ENCODE measurements around the gene OPRM1. TPM values are rescaled to one million over a fixed set of nuclear protein-coding genes. Genes with fewer than 3 reads are reported as not detected.
A peak's percentile ranks its signal among the peaks of the same experiment; 100 is the strongest.
"Not testable (repeated sequence)": the region's sequence is repeated elsewhere in the genome, so short reads cannot be mapped to it uniquely, and the experiment has no call there.

The OPRM1 gene
- total RNA-seq, 1 donor = not detected

- DNase-seq (ENCODE audit: insufficient read length, low spot score, missing footprints) = no peak
- Histone ChIP-seq H3K36me3 (ENCODE audit: insufficient read depth, low read length) (no peaks in the 10 kb centered on the region), H3K9me3 (ENCODE audit: low read depth, low read length) (no peaks in the 10 kb centered on the region), H3K27me3 (ENCODE audit: insufficient read depth, low read length) (no peaks in the 10 kb centered on the region), H3K4me3 (ENCODE audit: insufficient read depth, low read length) (no peak overlapping the region), H3K79me2 (ENCODE audit: insufficient read depth, low read length) (no peaks in the 10 kb centered on the region), H2AFZ (ENCODE audit: low read length) (no peak overlapping the region), H3K4me1 (ENCODE audit: insufficient read depth, low read length) (no peaks in the 10 kb centered on the region), H3K4me2 (ENCODE audit: insufficient read depth, low read length) (no peak overlapping the region), H4K20me1 (ENCODE audit: insufficient read depth, low read length) (no peaks in the 10 kb centered on the region), H3K27ac (ENCODE audit: low read depth, low read length) (no peak overlapping the region)
- TF ChIP-seq, protein P1, sequence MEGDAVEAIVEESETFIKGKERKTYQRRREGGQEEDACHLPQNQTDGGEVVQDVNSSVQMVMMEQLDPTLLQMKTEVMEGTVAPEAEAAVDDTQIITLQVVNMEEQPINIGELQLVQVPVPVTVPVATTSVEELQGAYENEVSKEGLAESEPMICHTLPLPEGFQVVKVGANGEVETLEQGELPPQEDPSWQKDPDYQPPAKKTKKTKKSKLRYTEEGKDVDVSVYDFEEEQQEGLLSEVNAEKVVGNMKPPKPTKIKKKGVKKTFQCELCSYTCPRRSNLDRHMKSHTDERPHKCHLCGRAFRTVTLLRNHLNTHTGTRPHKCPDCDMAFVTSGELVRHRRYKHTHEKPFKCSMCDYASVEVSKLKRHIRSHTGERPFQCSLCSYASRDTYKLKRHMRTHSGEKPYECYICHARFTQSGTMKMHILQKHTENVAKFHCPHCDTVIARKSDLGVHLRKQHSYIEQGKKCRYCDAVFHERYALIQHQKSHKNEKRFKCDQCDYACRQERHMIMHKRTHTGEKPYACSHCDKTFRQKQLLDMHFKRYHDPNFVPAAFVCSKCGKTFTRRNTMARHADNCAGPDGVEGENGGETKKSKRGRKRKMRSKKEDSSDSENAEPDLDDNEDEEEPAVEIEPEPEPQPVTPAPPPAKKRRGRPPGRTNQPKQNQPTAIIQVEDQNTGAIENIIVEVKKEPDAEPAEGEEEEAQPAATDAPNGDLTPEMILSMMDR (IDR thresholded peaks at IDR 0.05; ENCODE audit: extremely low read depth, low read depth, low read length) = no peak
Observed at GRCh38 chr6:154071711-154072110, 32.7 kb downstream of the OPRM1 start.

- not testable (repeated sequence) for H3K27me3 ChIP-seq (ENCODE audit: insufficient read depth, low read length); DNase-seq (ENCODE audit: insufficient read length, low spot score, missing footprints); H3K4me2 ChIP-seq (ENCODE audit: insufficient read depth, low read length); H3K4me3 ChIP-seq (ENCODE audit: insufficient read depth, low read length); H2AFZ ChIP-seq (ENCODE audit: low read length); H3K79me2 ChIP-seq (ENCODE audit: insufficient read depth, low read length); H4K20me1 ChIP-seq (ENCODE audit: insufficient read depth, low read length); H3K27ac ChIP-seq (ENCODE audit: low read depth, low read length); H3K9me3 ChIP-seq (ENCODE audit: low read depth, low read length); H3K36me3 ChIP-seq (ENCODE audit: insufficient read depth, low read length); H3K4me1 ChIP-seq (ENCODE audit: insufficient read depth, low read length)
Observed at GRCh38 chr6:154078596-154078995, 39.6 kb downstream of the OPRM1 start.

GRCh38 chr6:154080461-154081189, 41.6 kb downstream of the OPRM1 start:
- H3K4me3 ChIP-seq (ENCODE audit: insufficient read depth, low read length) = no peak overlapping the region
- H3K36me3 ChIP-seq (ENCODE audit: insufficient read depth, low read length) = no peaks in the 10 kb centered on the region
- TF ChIP-seq, protein P1 (IDR thresholded peaks at IDR 0.05; ENCODE audit: extremely low read depth, low read depth, low read length) = no peak
- peak; percentile 48 for DNase-seq (ENCODE audit: insufficient read length, low spot score, missing footprints)
- H2AFZ ChIP-seq (ENCODE audit: low read length) = no peak overlapping the region
- no peaks in the 10 kb centered on the region for H3K27me3 ChIP-seq (ENCODE audit: insufficient read depth, low read length)
- H3K4me1 ChIP-seq (ENCODE audit: insufficient read depth, low read length) = no peaks in the 10 kb centered on the region
- H3K27ac ChIP-seq (ENCODE audit: low read depth, low read length) = no peak overlapping the region
- H3K4me2 ChIP-seq (ENCODE audit: insufficient read depth, low read length) = no peak overlapping the region
- no peaks in the 10 kb centered on the region for H3K9me3 ChIP-seq (ENCODE audit: low read depth, low read length)
- no peaks in the 10 kb centered on the region for H3K79me2 ChIP-seq (ENCODE audit: insufficient read depth, low read length)
- no peaks in the 10 kb centered on the region for H4K20me1 ChIP-seq (ENCODE audit: insufficient read depth, low read length)

DNA sequence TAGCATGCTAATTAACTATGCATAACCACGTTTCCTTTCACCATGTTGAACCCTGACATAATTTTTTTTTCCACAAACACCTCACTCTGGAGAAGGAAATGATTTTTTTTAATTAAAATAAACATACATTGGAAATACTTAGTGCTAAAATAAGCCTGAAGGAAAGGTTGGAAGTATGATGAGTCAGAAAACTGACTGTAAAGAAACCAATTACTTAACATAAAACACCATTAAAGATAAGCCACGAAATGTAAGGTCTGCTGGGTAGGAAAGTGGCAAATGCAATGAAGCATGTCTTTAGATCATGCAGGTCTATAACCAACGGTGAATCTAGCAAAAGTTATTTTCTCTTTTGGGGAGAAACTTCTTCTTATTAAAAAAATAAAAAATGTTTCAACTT, 47.5 kb downstream of the OPRM1 start:
- H3K4me2 ChIP-seq (ENCODE audit: insufficient read depth, low read length) = no peak overlapping the region
- H3K4me1 ChIP-seq (ENCODE audit: insufficient read depth, low read length) = no peaks in the 10 kb centered on the region
- no peaks in the 10 kb centered on the region for H3K79me2 ChIP-seq (ENCODE audit: insufficient read depth, low read length)
- H3K4me3 ChIP-seq (ENCODE audit: insufficient read depth, low read length) = no peak overlapping the region
- H3K36me3 ChIP-seq (ENCODE audit: insufficient read depth, low read length) = no peaks in the 10 kb centered on the region
- TF ChIP-seq, protein P1 (IDR thresholded peaks at IDR 0.05; ENCODE audit: extremely low read depth, low read depth, low read length) = no peak
- H3K9me3 ChIP-seq (ENCODE audit: low read depth, low read length) = no peaks in the 10 kb centered on the region
- no peak overlapping the region for H3K27ac ChIP-seq (ENCODE audit: low read depth, low read length)
- no peak for DNase-seq (ENCODE audit: insufficient read length, low spot score, missing footprints)
- H2AFZ ChIP-seq (ENCODE audit: low read length) = no peak overlapping the region
- no peaks in the 10 kb centered on the region for H3K27me3 ChIP-seq (ENCODE audit: insufficient read depth, low read length)
- H4K20me1 ChIP-seq (ENCODE audit: insufficient read depth, low read length) = no peaks in the 10 kb centered on the region

All from osteoblast (primary cell).